Lower leg skin (tissue), 3 donors: Measurements from ENCODE around the gene TMPRSS13.

Experiments used
- CTCF ChIP-seq, 3 donors: fragments of 450-650 bp; IDR thresholded peaks; one replicate each; pipeline ENCODE4 v1.5.1; 2016; ENCODE audit warnings: antibody characterized with exemption in 3 of 3, mild to moderate bottlenecking in 3 of 3, moderate library complexity in 2 of 3
- POLR2A ChIP-seq, 2 donors: fragments of 450-650 bp; IDR thresholded peaks; one replicate each; pipeline ENCODE4 v1.6.1; 2016 to 2017; ENCODE audit warnings: antibody characterized with exemption in 2 of 2, mild to moderate bottlenecking in 1 of 2, moderate library complexity in 1 of 2

GRCh38 chr11:117914398-117914761 is 14.8 kb downstream of the TMPRSS13 start:
- TF ChIP-seq POLR2A (IDR thresholded peaks at IDR 0.05) (no peak), CTCF (IDR thresholded peaks at IDR 0.05) (no peak)
